Anterior cingulate cortex (tissue), 58 donors: ENCODE results near the gene METTL16.
"Not testable (repeated sequence)": the region's sequence is repeated elsewhere in the genome, so short reads cannot be mapped to it uniquely, and the experiment has no call there.

Experiments
- DNase-seq, 58 donors: peaks; one replicate each; lab custom pipeline; 2025; lab: John Stamatoyannopoulos, UW

METTL16 gene

DNA sequence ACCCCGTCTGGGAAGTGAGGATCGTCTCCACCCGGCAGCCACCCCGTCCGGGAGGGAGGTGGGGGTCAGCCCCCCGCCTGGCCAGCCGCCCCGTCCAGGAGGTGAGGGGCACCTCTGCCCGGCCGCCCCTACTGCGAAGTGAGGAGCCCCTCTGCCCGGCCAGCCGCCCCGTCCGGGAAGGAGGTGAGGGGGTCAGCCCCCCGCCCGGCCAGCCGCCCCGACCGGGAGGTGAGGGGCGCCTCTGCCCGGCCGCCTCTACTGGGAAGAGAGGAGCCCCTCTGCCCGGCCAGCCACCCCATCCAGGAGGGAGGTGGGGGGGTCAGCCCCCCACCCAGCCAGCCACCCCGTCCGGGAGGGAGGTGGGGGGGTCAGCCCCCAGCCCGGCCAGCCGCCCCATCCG lies 4.7 kb downstream of the METTL16 start:
- not testable (repeated sequence) for DNase-seq

- no peak for DNase-seq
These were observed 8.1 kb downstream of the METTL16 start for GRCh38 chr17:2503627-2504026.

GRCh38 chr17:2502871-2503580 lies 8.7 kb downstream of the METTL16 start:
- no peak for DNase-seq

DNA sequence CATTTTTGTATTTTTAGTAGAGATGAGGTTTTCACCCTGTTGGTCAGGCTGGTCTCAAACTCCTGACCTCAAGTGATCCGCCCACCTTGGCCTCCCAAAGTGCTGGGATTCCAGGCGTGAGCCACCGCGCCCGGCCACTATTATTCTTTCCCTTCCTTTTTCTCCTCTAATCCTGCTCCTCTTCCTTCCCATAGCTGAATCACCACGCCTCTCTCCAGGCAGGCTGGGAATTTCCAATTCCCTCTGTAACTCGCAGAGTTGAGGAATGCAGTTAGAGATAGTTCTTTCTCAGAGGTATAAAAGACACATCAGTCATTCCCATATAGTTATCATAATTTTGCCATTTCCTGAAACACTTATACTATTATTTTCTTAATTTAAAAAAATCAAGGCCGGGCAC lies 11.2 kb downstream of the METTL16 start:
- no peak for DNase-seq

- not testable (repeated sequence) for DNase-seq
These were observed 22.4 kb downstream of the METTL16 start for GRCh38 chr17:2489286-2489685.

DNA sequence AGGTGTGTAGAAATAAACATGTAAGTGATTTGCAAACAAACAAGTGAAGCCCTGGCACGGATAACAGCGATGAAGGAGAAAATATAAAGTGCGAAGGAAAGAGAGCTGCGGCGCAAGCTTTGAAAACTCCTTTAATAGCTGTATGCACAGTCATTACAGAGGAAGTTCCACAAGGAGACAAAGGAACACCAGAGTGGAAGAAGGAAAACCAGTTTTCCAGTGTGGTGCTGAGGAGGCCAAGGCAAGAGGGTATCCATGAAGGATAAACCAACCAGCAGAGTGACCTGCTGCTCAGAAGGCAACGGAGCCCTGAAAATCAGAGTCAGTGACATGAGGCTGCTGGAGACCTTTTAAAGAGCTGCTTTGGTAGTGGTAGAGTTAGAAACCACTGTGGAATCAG lies 24.4 kb downstream of the METTL16 start:
- DNase-seq, result no peak

DNA sequence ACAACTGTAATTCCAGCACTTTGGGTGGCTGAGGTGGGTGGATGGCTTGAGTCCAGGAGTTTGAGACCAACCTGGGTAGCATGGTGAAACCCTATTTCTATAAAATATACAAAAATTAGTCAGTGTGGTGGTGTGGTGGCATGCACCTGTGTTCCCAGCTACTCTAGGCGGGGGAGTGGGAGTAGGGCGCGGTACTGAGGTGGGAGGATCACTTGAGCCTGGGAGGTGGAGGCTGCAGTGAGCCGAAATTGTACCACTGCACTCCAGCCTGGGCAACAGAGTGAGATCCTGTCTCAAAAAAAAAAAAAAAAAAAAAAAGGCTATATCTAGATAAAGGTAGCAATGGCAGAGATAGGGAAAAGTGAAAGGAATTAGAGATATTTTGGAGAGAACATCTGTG lies 25.0 kb downstream of the METTL16 start:
- DNase-seq, result not testable (repeated sequence)

GRCh38 chr17:2485970-2486369 lies 25.7 kb downstream of the METTL16 start:
- DNase-seq, result no peak

DNA sequence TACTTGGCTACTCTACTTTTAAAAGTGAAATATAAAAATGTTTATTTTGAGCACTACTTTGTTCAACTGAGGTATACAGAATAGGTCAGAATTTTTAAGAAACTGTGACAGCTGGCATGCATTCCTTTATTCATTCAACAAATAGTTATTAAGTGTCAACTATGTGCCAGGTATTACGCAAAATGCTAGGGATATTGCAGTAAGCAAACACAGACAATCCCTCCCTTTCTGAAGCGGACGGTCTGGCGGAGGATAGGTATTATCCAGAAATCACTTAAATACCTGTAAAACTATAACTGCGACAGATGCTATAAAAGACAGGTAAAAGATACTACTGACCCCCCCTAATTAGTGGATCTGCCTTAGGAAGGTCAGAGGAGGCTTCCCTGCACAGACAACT lies 26.1 kb downstream of the METTL16 start:
- DNase-seq, result no peak

DNA sequence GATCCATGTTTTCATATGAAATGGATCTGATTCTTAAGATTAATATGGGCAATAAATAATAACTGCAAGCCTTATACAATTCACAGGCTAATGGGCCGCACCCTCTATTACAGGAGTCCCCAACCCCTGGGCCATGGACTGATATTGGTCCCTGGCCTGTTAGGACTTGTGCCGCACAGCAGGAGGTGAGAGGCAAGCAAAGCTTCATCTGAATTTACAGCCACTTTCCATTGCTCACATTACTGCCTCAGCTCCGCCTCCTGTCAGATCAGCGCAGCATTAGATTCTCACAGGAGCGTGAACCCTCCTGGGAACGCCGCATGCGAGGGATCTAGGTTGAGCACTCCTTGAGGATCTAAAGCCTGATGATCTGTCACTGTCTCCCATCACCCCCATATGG lies 26.8 kb downstream of the METTL16 start:
- DNase-seq, result no peak

DNA sequence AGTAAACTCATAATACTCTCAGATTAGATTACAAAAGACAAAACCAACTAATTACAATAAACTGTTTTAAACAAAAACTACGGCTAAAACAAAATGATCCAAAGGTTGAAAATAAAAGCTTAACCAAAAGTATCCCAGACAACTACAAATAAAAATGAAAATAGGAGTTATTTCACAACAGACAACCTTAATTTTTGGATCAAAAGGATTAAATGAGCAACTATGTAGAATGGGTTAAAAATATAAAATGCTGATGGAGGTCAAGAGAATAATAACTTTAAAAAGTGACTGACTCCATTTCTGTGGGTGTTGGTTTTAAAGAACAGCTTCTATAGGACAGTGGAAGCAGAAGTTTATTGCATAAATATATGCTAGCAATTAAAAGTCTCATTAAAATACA lies 28.6 kb downstream of the METTL16 start:
- DNase-seq, result no peak

- DNase-seq, result no peak
These were observed 29.5 kb downstream of the METTL16 start for GRCh38 chr17:2482218-2482617.

GRCh38 chr17:2481760-2482159 lies 29.9 kb downstream of the METTL16 start:
- no peak for DNase-seq

GRCh38 chr17:2478458-2478857 lies 33.2 kb downstream of the METTL16 start:
- no peak for DNase-seq

- DNase-seq, result no peak
These were observed 36.6 kb downstream of the METTL16 start for GRCh38 chr17:2475056-2475455.

DNA sequence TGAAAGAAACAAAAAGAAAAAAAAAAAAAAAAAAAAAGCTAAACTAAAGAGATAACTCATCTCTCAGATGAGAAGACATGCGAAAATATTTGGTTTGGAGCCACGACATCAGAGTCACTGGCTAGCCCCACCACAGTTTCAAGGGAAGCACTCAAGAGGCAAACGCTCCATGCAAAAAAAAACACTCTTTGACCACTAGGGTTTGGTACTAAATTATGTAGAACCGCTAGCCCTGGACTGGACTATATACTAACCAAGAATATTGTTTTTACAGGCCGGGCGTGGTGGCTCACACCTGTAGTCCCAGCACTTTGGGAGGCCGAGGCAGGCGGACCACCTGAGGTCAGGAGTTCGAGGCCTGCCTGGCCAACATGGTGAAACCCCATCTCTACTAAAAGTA lies 37.3 kb downstream of the METTL16 start:
- DNase-seq, result no peak

GRCh38 chr17:2468270-2468669 lies 43.4 kb downstream of the METTL16 start:
- DNase-seq, result no peak

- DNase-seq, result no peak
These were observed 44.8 kb downstream of the METTL16 start for GRCh38 chr17:2466931-2467330.

DNA sequence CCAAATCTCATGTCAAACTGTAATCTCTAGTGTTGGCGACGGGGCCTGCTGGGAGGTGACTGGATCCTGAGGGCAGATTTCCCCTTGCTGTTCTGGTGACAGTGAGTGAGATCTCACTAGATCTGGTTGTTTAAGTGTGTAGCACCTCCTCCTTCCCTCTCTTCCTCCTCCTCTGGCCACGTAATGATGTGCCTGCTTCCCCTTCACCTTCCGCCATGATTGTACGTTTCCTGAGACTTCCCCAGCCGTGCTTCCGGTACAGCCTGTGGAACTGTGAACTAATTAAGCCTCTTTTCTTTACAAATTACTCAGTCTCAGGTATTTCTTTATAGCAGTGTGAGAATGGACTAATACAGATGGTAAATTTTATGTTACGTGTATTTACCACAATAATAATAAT lies 49.2 kb downstream of the METTL16 start:
- DNase-seq, result no peak

DNA sequence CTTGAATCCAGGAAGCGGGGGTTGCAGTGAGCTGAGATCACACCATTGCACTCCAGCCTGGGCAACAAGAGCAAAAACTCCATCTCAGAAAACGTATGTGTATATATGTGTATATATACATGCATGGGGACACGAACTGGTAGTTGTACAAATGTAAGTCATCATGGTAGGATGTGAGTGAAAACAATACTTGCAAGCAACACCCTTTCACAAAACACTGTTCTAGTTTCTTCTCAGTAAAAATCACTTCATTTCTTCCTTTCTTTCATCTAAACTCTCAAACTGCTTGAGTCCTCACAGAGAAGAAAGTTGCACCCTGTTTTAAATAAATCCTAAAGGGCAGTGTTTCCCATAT lies 51.8 kb downstream of the METTL16 start:
- DNase-seq, result no peak

- DNase-seq, result no peak
These were observed 53.8 kb downstream of the METTL16 start for GRCh38 chr17:2457913-2458312.

DNA sequence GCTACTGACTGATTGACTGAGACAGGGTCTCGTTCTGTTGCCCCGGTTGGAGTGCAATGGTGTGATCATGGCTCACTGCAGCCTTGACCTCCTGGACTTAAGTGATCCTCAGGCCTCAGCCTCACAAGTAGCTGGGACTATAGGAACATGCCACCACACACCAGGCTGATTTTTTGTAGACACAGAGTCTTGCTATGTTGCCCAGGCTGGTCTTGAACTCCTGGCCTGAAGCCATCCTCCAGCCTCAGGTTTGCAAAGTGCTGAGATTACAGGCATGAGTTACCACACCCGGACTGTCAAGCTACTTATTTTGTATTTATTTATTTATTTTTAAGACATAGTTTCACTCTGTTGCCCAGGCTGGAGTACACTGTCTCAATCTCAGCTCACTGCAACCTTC lies 55.2 kb downstream of the METTL16 start:
- DNase-seq, result no peak

DNA sequence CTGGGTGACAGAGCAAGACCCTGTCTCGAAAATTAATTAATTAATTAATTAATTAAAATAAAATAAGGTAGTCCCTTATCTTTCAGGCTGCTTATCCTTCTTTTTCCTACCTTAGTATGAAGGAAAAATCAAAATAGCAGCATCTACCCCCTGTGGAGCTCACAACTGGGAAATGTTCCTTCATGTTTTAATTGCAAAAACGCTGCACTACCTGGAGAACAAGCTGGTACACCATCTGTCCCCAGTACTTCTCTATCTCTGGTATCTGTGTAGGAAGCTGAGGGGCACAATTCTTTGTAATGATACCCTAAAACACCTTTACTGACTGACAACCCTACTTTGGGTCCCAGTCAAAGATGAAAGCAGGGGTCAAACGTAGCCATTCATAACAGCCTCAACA lies 55.7 kb downstream of the METTL16 start:
- DNase-seq, result no peak
